GM23248 (cell line): ENCODE data around the gene SFT2D3. TPM values are rescaled to one million over a fixed set of nuclear protein-coding genes. Genes with fewer than 3 reads are reported as not detected.

Experiments
- DNase-seq: peaks from one replicate; pipeline ENCODE4 v3.0.0-alpha.2; 2015
- H2AFZ ChIP-seq: fragments of 200-600 bp; sonication (generic); 2 replicates; pipeline ENCODE4 v1.6.1; 2016; ENCODE audit warnings: antibody characterized with exemption
- H3F3A ChIP-seq: fragments of 200-600 bp; sonication (generic); 2 replicates; pipeline ENCODE4 v1.6.1; 2016; ENCODE audit warnings: mild to moderate bottlenecking, antibody characterized with exemption, mixed run types; ENCODE audit not compliant: insufficient read depth
- H3K27ac ChIP-seq: fragments of 200-600 bp; sonication (generic); 2 replicates; pipeline ENCODE4 v1.5.1; 2016; ENCODE audit warnings: mild to moderate bottlenecking
- H3K27me3 ChIP-seq: fragments of 200-600 bp; sonication (generic); replicated peaks from 2 replicates; pipeline ENCODE4 v1.6.1; 2016; ENCODE audit warnings: mild to moderate bottlenecking; ENCODE audit not compliant: insufficient read depth
- H3K36me3 ChIP-seq: fragments of 200-600 bp; sonication (generic); 2 replicates; pipeline ENCODE4 v1.6.1; 2016; ENCODE audit warnings: low read depth, mild to moderate bottlenecking
- H3K4me1 ChIP-seq: fragments of 200-600 bp; sonication (generic); 2 replicates; pipeline ENCODE4 v1.6.1; 2016; ENCODE audit warnings: mild to moderate bottlenecking; ENCODE audit not compliant: insufficient read depth
- H3K4me2 ChIP-seq: fragments of 200-600 bp; sonication (generic); one replicate; pipeline ENCODE4 v1.6.1; 2016; ENCODE audit warnings: mild to moderate bottlenecking; ENCODE audit not compliant: unreplicated experiment
- H3K4me3 ChIP-seq: fragments of 200-600 bp; sonication (generic); 2 replicates; pipeline ENCODE4 v1.5.1; 2016; ENCODE audit warnings: mild to moderate bottlenecking
- H3K79me2 ChIP-seq: fragments of 200-600 bp; sonication (generic); 2 replicates; pipeline ENCODE4 v1.6.1; 2016; ENCODE audit warnings: mild to moderate bottlenecking; ENCODE audit not compliant: insufficient read depth
- H3K9ac ChIP-seq: fragments of 200-600 bp; sonication (generic); 2 replicates; pipeline ENCODE4 v1.6.1; 2016; ENCODE audit warnings: mild to moderate bottlenecking
- H3K9me2 ChIP-seq: fragments of 200-600 bp; sonication (generic); 2 replicates; pipeline ENCODE4 v1.6.1; 2016; ENCODE audit warnings: mixed run types, mild to moderate bottlenecking, moderate library complexity; ENCODE audit not compliant: insufficient read depth
- H3K9me3 ChIP-seq: fragments of 200-600 bp; sonication (generic); one replicate; pipeline ENCODE4 v1.6.1; 2017; ENCODE audit warnings: low read depth
- H4K20me1 ChIP-seq: fragments of 200-600 bp; sonication (generic); 2 replicates; pipeline ENCODE4 v1.6.0; 2016; ENCODE audit not compliant: insufficient read depth
- EZH2 ChIP-seq: fragments of 200-600 bp; sonication (generic); IDR thresholded peaks from 2 replicates; pipeline ENCODE4 v1.6.1; 2018; ENCODE audit warnings: antibody characterized with exemption, mild to moderate bottlenecking; ENCODE audit not compliant: insufficient read depth, poor library complexity, severe bottlenecking
- EZH2phosphoT487 ChIP-seq: fragments of 200-600 bp; sonication (generic); IDR thresholded peaks from 2 replicates; pipeline ENCODE4 v1.6.1; 2018; ENCODE audit warnings: antibody characterized with exemption, moderate library complexity, mild to moderate bottlenecking, low read depth; ENCODE audit not compliant: insufficient read depth
- WGBS, 2 experiments: methylation state at CpG; one replicate each; pipeline ENCODE4 v1.1.6; 2015 to 2017; ENCODE audit warnings: low lambda C conversion rate in 2 of 2, low coverage in 1 of 2; ENCODE audit errors: missing lambda C conversion rate in 2 of 2; 5-methylcytosine and 5-hydroxymethylcytosine counted together
- in situ Hi-C: fragments of 300-500 bp; cut with MboI; formaldehyde crosslinking; loops from 2 replicates; pipeline ENCODE4 v1.15.0; 2020
- polyA plus RNA-seq: library from polyadenylated mRNA; unstranded; fragments of >200 nt; fragmentation: Nextera tagmentation; extraction: Ambion mirVana; gene quantifications from 2 replicates; pipeline ENCODE4 v1.2.1, GENCODE V29; 2016
- total RNA-seq: library from RNA; depleted of rRNA; stranded (reverse); fragments of >200 nt; shearing (Covaris generic); gene quantifications from 2 replicates; pipeline ENCODE4 v1.2.3, GENCODE V29; 2014

Gene SFT2D3
- total and polyA plus RNA-seq, 2 experiments from 2014 or later, result 9.4 TPM; not detected in 1

GRCh38 chr2:127690696-127691095, 10.6 kb upstream of the SFT2D3 start:
- Histone ChIP-seq H3F3A (no peaks in the 10 kb centered on the region), H4K20me1 (no peaks in the 10 kb centered on the region), H3K36me3 (no peaks in the 10 kb centered on the region), H3K9me3 (no peaks in the 10 kb centered on the region), H3K9ac (no peak overlapping the region), H2AFZ (no peak overlapping the region), H3K4me3 (no peak overlapping the region), H3K79me2 (no peaks in the 10 kb centered on the region), H3K27me3 (no peaks in the 10 kb centered on the region; the same call in 1 of the 2 replicates), H3K27ac (no peak overlapping the region), H3K9me2 (no peaks in the 10 kb centered on the region), H3K4me1 (no peaks in the 10 kb centered on the region), H3K4me2 (no peak overlapping the region)
- in situ Hi-C loops, result no loop called here
- 53 to 54% methylated on average over 2 of the region's 2 CpGs for WGBS, 2 experiments
- TF ChIP-seq EZH2, result no peak
- TF ChIP-seq EZH2phosphoT487, result no peak
- DNase-seq, result no peak

GRCh38 chr2:127694986-127695385, 6.3 kb upstream of the SFT2D3 start:
- 56 to 58% methylated on average over 9 of the region's 9 CpGs for whole genome bisulfite sequencing, 2 experiments
- H3K27ac ChIP-seq, result peak overlapping the region; percentile 46
- no peaks in the 10 kb centered on the region for H3K36me3 ChIP-seq
- peak overlapping the region; percentile 59 for H3K9ac ChIP-seq
- H3K9me2 ChIP-seq, result no peaks in the 10 kb centered on the region
- in situ Hi-C loops, result no loop called here
- H3K27me3 ChIP-seq, result no peaks in the 10 kb centered on the region
- TF ChIP-seq EZH2phosphoT487 (no peak), EZH2 (no peak)
- H3K4me3 ChIP-seq, result peak overlapping the region; percentile 58
- DNase-seq, result peak; percentile 57
- H3K79me2 ChIP-seq, result no peaks in the 10 kb centered on the region
- H3K4me1 ChIP-seq, result no peaks in the 10 kb centered on the region; the same call in 1 of the 2 replicates
- H3K9me3 ChIP-seq, result no peaks in the 10 kb centered on the region
- H4K20me1 ChIP-seq, result no peaks in the 10 kb centered on the region
- peak overlapping the region; percentile 77 for H2AFZ ChIP-seq
- H3K4me2 ChIP-seq, result peak overlapping the region; percentile 70
- H3F3A ChIP-seq, result no peaks in the 10 kb centered on the region

GRCh38 chr2:127695491-127696472, 5.5 kb upstream of the SFT2D3 start:
- H3K9me3 ChIP-seq, result no peaks in the 10 kb centered on the region
- H3K4me2 ChIP-seq, result peak overlapping the region; percentile 70
- peaks cover 4% of the 10 kb centered on the region for H3K4me1 ChIP-seq
- H2AFZ ChIP-seq, result peak overlapping the region; percentile 77
- TF ChIP-seq EZH2phosphoT487 (no peak), EZH2 (no peak)
- peak overlapping the region; percentile 59 for H3K9ac ChIP-seq
- H3K27ac ChIP-seq, result peak overlapping the region; percentile 46
- in situ Hi-C loops, result no loop called here
- peak overlapping the region; percentile 58 for H3K4me3 ChIP-seq
- H3K36me3 ChIP-seq, result no peaks in the 10 kb centered on the region
- no peaks in the 10 kb centered on the region for H3K27me3 ChIP-seq
- no peaks in the 10 kb centered on the region for H3F3A ChIP-seq
- no peaks in the 10 kb centered on the region for H4K20me1 ChIP-seq
- H3K79me2 ChIP-seq, result no peaks in the 10 kb centered on the region
- WGBS, 2 experiments, result 40 to 51% methylated on average over 43 to 49 of the region's 52 CpGs
- no peaks in the 10 kb centered on the region for H3K9me2 ChIP-seq
- peak; percentile 71 for DNase-seq

GRCh38 chr2:127697482-127698180, 3.7 kb upstream of the SFT2D3 start:
- no peak overlapping the region for H3K4me2 ChIP-seq
- H3K9me3 ChIP-seq, result no peaks in the 10 kb centered on the region
- no peaks in the 10 kb centered on the region for H3K27me3 ChIP-seq
- H3K36me3 ChIP-seq, result no peaks in the 10 kb centered on the region
- TF ChIP-seq EZH2phosphoT487 (no peak), EZH2 (no peak)
- no peaks in the 10 kb centered on the region for H4K20me1 ChIP-seq
- WGBS, 2 experiments, result 90 to 93% methylated on average over 21 of the region's 21 CpGs
- no peak overlapping the region for H3K9ac ChIP-seq
- peaks cover 11% of the 10 kb centered on the region for H3K4me1 ChIP-seq
- H2AFZ ChIP-seq, result no peak overlapping the region
- no peaks in the 10 kb centered on the region for H3K9me2 ChIP-seq
- no peak overlapping the region for H3K4me3 ChIP-seq
- peaks cover 6% of the 10 kb centered on the region; the same call in 1 of the 2 replicates for H3F3A ChIP-seq
- in situ Hi-C loops, result no loop called here
- no peak for DNase-seq
- peaks cover 3% of the 10 kb centered on the region for H3K79me2 ChIP-seq
- H3K27ac ChIP-seq, result no peak overlapping the region
